T-helper 2 cell treated with Interferon-gamma antibody and Interleukin-4, amounts not matched to agents 100 ng/mL and 5 ng/mL, for 36 hours (primary cell): Measurements from ENCODE around the gene JAKMIP1. TPM values are rescaled to one million over a fixed set of nuclear protein-coding genes. Genes with fewer than 3 reads are reported as not detected.
"Not testable (repeated sequence)": the region's sequence is repeated elsewhere in the genome, so short reads cannot be mapped to it uniquely, and the experiment has no call there.

Experiments used
- intact Hi-C: fragments of 100-400 bp; cut with micrococcal nuclease; formaldehyde crosslinking; loops from one replicate; pipeline ENCODE4 v1.15.1; 2023
- total RNA-seq: library from RNA; stranded (reverse); gene quantifications from 2 replicates; pipeline ENCODE4 v1.2.3, GENCODE V29; 2022

JAKMIP1 gene
- total RNA-seq, 1 donor from 2014 or later: 18.5 TPM

- intact Hi-C loops: no loop called here
Observed at GRCh38 chr4:6021831-6022606, 178.3 kb downstream of the JAKMIP1 start.

- intact Hi-C loops: no loop called here
Observed at GRCh38 chr4:6020613-6021012, 179.7 kb downstream of the JAKMIP1 start.

GRCh38 chr4:6019316-6020263, 180.8 kb downstream of the JAKMIP1 start:
- intact Hi-C loops: no loop called here

GRCh38 chr4:6018331-6018730, 182.0 kb downstream of the JAKMIP1 start, which contains the start of gene C4orf50:
TSS of gene C4orf50 (minus strand) at chr4:6018431.
- intact Hi-C loops: no loop called here

GRCh38 chr4:6017800-6018199, 182.5 kb downstream of the JAKMIP1 start:
- intact Hi-C loops: no loop called here

- intact Hi-C loops: no loop called here
Observed at GRCh38 chr4:6017030-6017429, 183.3 kb downstream of the JAKMIP1 start.

- intact Hi-C loops: no loop called here
Observed at GRCh38 chr4:6013564-6013963, 186.8 kb downstream of the JAKMIP1 start.

- intact Hi-C loops: no loop called here
Observed at GRCh38 chr4:6012200-6012599, 188.1 kb downstream of the JAKMIP1 start.

- intact Hi-C loops: no loop called here
Observed at GRCh38 chr4:6011686-6012085, 188.7 kb downstream of the JAKMIP1 start.

- intact Hi-C loops: no loop called here
Observed at GRCh38 chr4:6011271-6011671, 189.1 kb downstream of the JAKMIP1 start.

GRCh38 chr4:6010789-6011188, 189.6 kb downstream of the JAKMIP1 start:
- intact Hi-C loops: no loop called here

GRCh38 chr4:6009452-6009851, 190.9 kb downstream of the JAKMIP1 start:
- intact Hi-C loops: no loop called here

GRCh38 chr4:6008766-6009385, 191.5 kb downstream of the JAKMIP1 start:
- intact Hi-C loops: no loop called here

- intact Hi-C loops: no loop called here
Observed at GRCh38 chr4:6008092-6008551, 192.2 kb downstream of the JAKMIP1 start.

GRCh38 chr4:6005175-6005574, 195.2 kb downstream of the JAKMIP1 start:
- intact Hi-C loops: no loop called here

GRCh38 chr4:6003485-6003884, 196.9 kb downstream of the JAKMIP1 start:
- intact Hi-C loops: not testable (repeated sequence)

GRCh38 chr4:6002926-6003325, 197.4 kb downstream of the JAKMIP1 start:
- intact Hi-C loops: no loop called here

GRCh38 chr4:6002492-6002833, 197.9 kb downstream of the JAKMIP1 start:
- intact Hi-C loops: no loop called here

GRCh38 chr4:6001680-6002491, 198.5 kb downstream of the JAKMIP1 start:
- intact Hi-C loops: no loop called here

- intact Hi-C loops: no loop called here
Observed at GRCh38 chr4:5999830-6000365, 200.5 kb downstream of the JAKMIP1 start.

GRCh38 chr4:5999356-5999755, 201.0 kb downstream of the JAKMIP1 start:
- intact Hi-C loops: no loop called here
